ENCODE data around the gene ZC3H10.
"Not testable (repeated sequence)": the region's sequence is repeated elsewhere in the genome, so short reads cannot be mapped to it uniquely, and the experiment has no call there.

The ZC3H10 gene

GRCh38 chr12:56103066-56103711 lies 14.9 kb upstream of the ZC3H10 start:
- DNase-seq (ENCODE audit: low read depth) = no peak

GRCh38 chr12:56103823-56104108 lies 14.3 kb upstream of the ZC3H10 start:
- no peak for DNase-seq (ENCODE audit: low read depth)

- DNase-seq (ENCODE audit: low read depth) = peak; percentile 92
These were observed 13.8 kb upstream of the ZC3H10 start, which contains the start of gene PA2G4 for GRCh38 chr12:56104109-56104814. TSS of gene PA2G4 (plus strand) at chr12:56104559. CDS start at chr12:56104738, 179 bp downstream.

GRCh38 chr12:56104815-56105608 lies 13.1 kb upstream of the ZC3H10 start:
- no peak for DNase-seq (ENCODE audit: low read depth)

GRCh38 chr12:56105609-56105902 lies 12.5 kb upstream of the ZC3H10 start:
- DNase-seq (ENCODE audit: low read depth) = no peak

- no peak for DNase-seq (ENCODE audit: low read depth)
These were observed 10.8 kb upstream of the ZC3H10 start for GRCh38 chr12:56107242-56107641.

- no peak for DNase-seq (ENCODE audit: low read depth)
These were observed 7.5 kb upstream of the ZC3H10 start for GRCh38 chr12:56110571-56110970.

- no peak for DNase-seq (ENCODE audit: low read depth)
These were observed 4.0 kb upstream of the ZC3H10 start for GRCh38 chr12:56114084-56114483.

GRCh38 chr12:56115329-56115728 lies 2.7 kb upstream of the ZC3H10 start:
- no peak for DNase-seq (ENCODE audit: low read depth)

GRCh38 chr12:56116267-56117081 lies 1.6 kb upstream of the ZC3H10 start, which contains the start of gene RPL41:
TSS of gene RPL41 (plus strand) at chr12:56116633.
- DNase-seq (ENCODE audit: low read depth) = no peak

GRCh38 chr12:56117082-56117706 lies 872 bp upstream of the ZC3H10 start:
- DNase-seq (ENCODE audit: low read depth) = not testable (repeated sequence)

GRCh38 chr12:56118688-56119357 lies 757 bp downstream of the ZC3H10 start:
- no peak for DNase-seq (ENCODE audit: low read depth)

GRCh38 chr12:56119361-56119796 lies 1.3 kb downstream of the ZC3H10 start:
- DNase-seq (ENCODE audit: low read depth) = peak; percentile 82

GRCh38 chr12:56120158-56120846 lies 2.2 kb downstream of the ZC3H10 start:
- no peak for DNase-seq (ENCODE audit: low read depth)

GRCh38 chr12:56121204-56121870 lies 3.3 kb downstream of the ZC3H10 start:
- no peak for DNase-seq (ENCODE audit: low read depth)

GRCh38 chr12:56122637-56123036 lies 4.6 kb downstream of the ZC3H10 start:
- no peak for DNase-seq (ENCODE audit: low read depth)

- DNase-seq (ENCODE audit: low read depth) = no peak
These were observed 6.1 kb downstream of the ZC3H10 start for GRCh38 chr12:56124133-56124532.

GRCh38 chr12:56126732-56127239 lies 8.7 kb downstream of the ZC3H10 start:
- no peak for DNase-seq (ENCODE audit: low read depth)

GRCh38 chr12:56127485-56127887 lies 9.4 kb downstream of the ZC3H10 start:
- no peak for DNase-seq (ENCODE audit: low read depth)

All from non-pigmented ciliary epithelial cell (primary cell).